Kidney glomerular epithelial cell (primary cell): ENCODE data around the gene TTC6.

ENCODE experiments used
- DNase-seq: peaks from one replicate; lab custom pipeline; 2025; lab: John Stamatoyannopoulos, UW

TTC6 gene

GRCh38 chr14:37597914-37598746, 2.7 kb downstream of the TTC6 start:
- no peak for DNase-seq

- DNase-seq = no peak
These were observed 3.5 kb downstream of the TTC6 start for GRCh38 chr14:37598747-37599506.

DNA sequence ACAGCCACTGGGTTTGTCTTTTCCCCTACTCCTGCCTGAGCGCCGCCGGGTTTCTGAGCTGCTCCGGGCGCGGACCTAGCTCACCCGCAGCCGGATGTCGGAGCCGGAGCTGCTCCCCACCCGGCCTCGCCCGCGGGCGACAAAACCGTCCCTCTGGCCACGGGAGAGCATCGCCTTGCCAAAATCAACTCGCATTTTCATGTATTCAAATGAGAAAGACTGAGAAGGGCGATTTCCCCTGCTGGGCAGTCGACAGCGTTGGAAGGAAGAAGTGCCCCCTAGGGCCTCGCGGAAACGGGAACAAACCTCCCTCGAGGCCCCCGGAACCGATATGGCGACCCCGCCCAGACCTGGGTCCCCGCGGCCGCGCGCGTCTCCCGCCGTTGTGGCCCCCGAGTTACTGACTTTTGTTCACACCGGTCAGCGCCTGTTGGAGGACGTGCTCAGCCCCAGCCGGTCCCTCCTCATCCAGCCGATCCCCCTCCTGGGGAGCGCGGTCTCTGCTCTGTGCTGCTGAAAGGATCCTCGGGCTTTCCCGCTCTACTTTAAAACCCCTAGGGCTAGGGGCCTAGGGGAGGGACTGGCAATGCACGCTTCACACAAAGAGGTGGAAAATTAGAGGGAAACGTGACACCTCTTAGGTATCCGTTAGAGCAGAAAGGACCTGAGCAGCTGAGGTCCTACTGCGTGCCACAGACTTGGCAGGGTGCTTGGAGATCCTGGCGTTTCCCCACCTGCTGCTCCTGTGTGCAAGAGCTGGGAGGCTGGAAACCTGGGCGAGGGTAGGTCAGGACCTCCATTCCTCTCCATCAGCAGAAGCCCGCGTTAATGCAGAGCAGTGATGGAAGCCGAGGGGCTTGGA, 4.3 kb downstream of the TTC6 start:
- no peak for DNase-seq

GRCh38 chr14:37600880-37601741, 5.7 kb downstream of the TTC6 start:
- DNase-seq = no peak

DNA sequence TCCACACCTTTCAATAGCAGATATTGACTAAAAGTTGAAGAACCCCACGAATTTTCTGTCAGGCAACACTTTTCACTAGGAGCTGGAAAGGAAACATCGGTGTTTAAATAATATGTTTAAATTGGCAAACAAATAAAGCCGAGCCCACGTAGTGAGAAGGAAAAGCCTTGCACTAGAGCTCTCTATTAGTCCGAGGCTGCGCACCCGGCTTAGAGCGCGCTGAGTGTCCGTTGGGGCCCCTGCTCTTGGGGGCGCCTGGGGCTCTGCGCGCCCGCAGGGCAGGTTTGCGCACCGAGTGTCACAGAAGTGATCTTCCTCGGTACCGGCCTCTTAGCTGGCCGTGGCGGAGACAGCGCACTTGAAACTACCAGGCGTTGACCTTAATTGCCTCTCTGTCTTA, 6.4 kb downstream of the TTC6 start:
- no peak for DNase-seq

DNA sequence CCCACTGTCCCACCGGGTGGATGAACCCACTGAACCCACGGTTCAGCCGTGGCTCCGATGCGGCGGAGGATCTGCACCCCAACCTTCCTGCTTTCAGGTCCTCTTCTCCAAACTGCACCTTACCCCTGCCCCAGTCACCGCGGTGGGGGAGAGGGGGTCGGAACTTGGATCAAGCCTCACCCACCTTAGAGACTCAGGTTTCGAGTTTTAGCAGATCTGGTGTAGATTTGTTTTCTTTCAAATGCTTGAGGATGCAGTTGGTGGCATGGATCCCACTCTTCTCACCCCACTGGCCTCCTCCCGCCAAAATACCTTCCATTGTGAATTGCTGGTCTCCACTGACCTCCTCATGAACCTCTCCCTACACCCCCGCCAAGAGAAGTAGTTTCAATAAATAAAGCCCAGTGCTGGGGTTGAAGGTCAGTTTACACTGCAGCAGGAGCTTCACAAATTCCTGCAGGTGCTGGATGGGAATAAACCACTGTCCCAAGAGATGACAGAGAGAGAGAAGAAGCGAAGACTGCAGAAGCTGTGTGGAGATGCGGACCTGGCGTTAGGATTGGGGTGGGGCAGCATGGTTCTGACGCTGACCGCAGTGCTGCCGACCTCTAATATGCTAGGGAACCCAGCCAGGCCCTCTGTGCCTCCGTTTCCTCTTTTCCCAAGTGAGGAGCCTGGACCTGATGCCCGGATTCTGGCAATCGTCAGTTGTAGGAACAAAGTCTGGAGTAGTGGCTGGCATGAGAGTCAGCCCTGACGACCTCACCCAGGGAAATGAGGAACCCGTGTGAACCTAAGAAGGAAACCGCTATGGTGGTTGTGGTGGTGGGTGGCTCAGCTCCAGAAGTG, 7.4 kb downstream of the TTC6 start:
- DNase-seq = no peak

DNA sequence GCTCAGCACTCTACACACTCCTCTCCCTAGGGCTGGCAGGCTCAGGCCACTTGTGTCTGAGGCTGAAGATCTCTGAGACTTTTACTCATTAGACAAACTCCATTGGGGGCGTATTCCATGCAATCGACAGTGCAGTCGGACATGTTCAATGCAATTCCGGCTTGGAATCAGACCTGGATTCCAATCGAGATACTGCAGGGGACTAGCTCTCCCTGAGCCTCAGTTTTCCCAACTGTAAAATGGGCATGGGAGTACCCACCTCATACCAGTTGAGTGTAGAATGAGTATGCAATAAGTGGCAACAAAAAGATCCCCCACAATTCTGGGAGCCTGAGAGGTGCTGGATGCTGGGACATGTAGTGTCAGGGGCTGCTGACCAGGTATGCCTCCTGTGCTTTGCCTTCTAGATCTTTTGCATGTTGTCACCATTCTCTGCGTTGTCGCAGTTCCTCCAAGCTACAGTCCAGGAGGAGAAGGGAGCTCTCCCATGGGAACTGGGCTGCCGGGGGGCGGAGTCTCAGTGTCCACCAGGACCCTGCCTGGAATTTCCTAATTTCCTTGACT, 8.3 kb downstream of the TTC6 start:
- DNase-seq = no peak

DNA sequence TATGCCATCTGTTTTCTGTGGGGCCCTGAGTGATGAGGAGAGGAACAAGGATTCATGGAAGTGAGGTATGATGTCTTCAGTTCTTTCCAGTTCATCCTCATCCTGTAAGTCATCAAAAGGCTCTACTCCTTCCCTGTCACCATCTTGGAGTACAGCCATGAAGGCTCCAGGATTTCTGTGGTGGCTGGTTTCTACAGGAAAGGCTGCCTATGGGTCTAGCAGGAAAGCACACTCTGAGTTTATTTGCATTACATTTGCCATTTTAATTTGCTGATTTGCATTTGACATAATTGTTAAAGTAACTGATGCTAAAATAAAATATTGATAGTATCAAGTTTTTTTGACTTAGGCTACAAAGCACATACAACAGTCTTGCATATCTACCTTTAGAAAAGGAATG, 11.2 kb downstream of the TTC6 start:
- DNase-seq = no peak

DNA sequence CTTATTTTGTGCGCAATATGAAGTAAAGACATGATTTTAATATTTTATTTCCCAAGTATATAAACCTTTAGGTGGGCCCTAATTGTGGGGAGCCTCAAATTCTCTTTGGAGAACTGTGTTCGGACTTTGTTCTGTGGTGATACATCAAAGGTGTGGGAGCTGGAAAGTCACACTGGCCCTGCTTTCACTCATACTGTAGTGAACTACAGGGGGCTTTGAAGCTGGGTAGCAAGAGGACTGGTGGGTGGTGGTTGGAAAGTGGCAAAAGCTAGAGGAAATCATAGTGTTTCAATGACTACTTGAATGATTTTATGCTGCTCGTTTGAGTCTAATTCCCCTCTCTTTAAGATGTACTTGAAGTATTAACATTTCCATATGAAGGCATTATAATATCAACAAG, 13.2 kb downstream of the TTC6 start:
- no peak for DNase-seq

- no peak for DNase-seq
These were observed 15.6 kb downstream of the TTC6 start for GRCh38 chr14:37610945-37611523.

DNA sequence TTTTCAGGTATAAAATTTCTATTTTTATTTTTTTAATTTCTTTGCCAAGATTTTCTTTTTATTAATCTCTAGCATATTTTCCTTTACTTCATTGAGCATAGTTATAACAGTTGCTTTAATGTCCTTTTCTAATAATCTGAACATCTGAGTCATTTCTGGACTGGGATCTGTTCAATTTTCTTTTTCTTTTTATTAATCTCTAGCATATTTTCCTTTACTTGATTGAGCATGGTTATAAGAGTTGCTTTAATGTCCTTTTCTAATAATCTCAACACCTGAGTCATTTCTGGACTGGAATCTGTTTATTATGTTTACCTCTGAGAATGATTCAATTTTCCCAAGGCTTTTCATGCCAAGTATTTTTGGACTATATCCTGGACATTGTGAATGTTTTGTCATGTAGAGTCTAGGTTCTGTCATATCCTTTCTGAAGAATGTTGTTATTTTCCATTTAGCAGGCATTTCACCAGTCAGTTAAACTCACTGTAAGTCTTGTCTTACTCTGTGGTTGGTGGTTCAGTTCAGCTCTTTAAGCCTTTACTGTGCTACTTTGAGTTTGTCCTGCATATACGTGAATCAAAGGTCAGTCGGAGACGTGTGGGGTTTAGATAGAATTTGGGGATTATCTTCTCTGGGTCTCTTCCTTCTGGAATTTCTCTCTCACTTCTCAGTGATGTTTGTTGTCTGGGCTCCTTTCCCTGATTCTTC, 20.3 kb downstream of the TTC6 start:
- no peak for DNase-seq

DNA sequence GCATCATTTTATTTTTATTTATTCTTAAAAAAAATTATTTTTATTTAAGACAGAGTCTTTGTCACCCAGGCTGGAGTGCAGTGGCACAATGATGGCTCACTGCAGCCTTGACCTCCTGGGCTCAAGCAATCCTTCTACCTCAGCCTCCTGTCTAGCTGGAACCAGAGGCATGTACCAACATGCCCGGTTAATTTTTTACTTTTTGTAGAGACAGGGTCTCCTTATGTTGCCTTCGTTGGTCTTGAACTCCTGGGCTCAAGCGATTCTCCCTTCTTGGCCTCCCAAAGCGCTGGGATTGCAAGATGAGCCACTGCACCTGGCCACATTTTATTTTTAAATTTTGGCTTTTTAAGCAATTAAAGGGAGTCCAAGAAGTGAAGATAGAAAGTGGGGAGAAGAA, 21.4 kb downstream of the TTC6 start:
- no peak for DNase-seq

GRCh38 chr14:37617864-37618365, 22.5 kb downstream of the TTC6 start:
- no peak for DNase-seq

GRCh38 chr14:37618498-37619028, 23.1 kb downstream of the TTC6 start:
- no peak for DNase-seq

GRCh38 chr14:37620856-37621255, 25.4 kb downstream of the TTC6 start:
- DNase-seq = no peak

GRCh38 chr14:37622231-37622923, 26.9 kb downstream of the TTC6 start:
- DNase-seq = no peak

- DNase-seq = no peak
These were observed 28.1 kb downstream of the TTC6 start for GRCh38 chr14:37623426-37623951.

GRCh38 chr14:37623971-37624370, 28.5 kb downstream of the TTC6 start:
- no peak for DNase-seq
